Neuronal stem cell (in vitro differentiated cells): Measurements from ENCODE around the gene LPIN1.

ENCODE experiments used
- DNase-seq: peaks from one replicate; pipeline ENCODE4 v3.0.0-alpha.2; 2013; ENCODE audit warnings: low spot score
- H2AFZ ChIP-seq: one replicate; pipeline ENCODE4 v1.6.1; 2013; ENCODE audit warnings: mild to moderate bottlenecking, low read length, inconsistent platforms
- H2AK5ac ChIP-seq: 2 replicates; pipeline ENCODE4 v1.6.1; 2013; ENCODE audit warnings: low read depth, mild to moderate bottlenecking, inconsistent platforms, low read length, moderate library complexity, mixed read lengths
- H2BK120ac ChIP-seq: 2 replicates; pipeline ENCODE4 v1.6.1; 2013; ENCODE audit warnings: low read depth, mild to moderate bottlenecking, inconsistent platforms, low read length, moderate library complexity, mixed read lengths
- H2BK12ac ChIP-seq: one replicate; pipeline ENCODE4 v1.6.1; 2013; ENCODE audit warnings: low read length, inconsistent platforms
- H2BK15ac ChIP-seq: 2 replicates; pipeline ENCODE4 v1.6.1; 2013; ENCODE audit warnings: mild to moderate bottlenecking, low read length, inconsistent platforms, mixed read lengths
- H2BK5ac ChIP-seq: one replicate; pipeline ENCODE4 v1.6.1; 2013; ENCODE audit warnings: inconsistent platforms, mild to moderate bottlenecking, low read length, moderate library complexity
- H3K14ac ChIP-seq: one replicate; pipeline ENCODE4 v1.6.1; 2013; ENCODE audit warnings: low read length, inconsistent platforms
- H3K18ac ChIP-seq: 2 replicates; pipeline ENCODE4 v1.6.1; 2013; ENCODE audit warnings: low read length, inconsistent platforms
- H3K23ac ChIP-seq: 2 replicates; pipeline ENCODE4 v1.6.1; 2013; ENCODE audit warnings: low read depth, mild to moderate bottlenecking, mixed read lengths, low read length, inconsistent platforms; ENCODE audit not compliant: poor library complexity
- H3K27ac ChIP-seq: replicated peaks from 3 replicates; pipeline ENCODE4 v1.5.1; 2013; ENCODE audit warnings: low read length, inconsistent platforms
- H3K27me3 ChIP-seq, 3 experiments: 2 replicates each; pipeline ENCODE4 v1.6.1; 2013; ENCODE audit warnings: low read length in 3 of 3, mild to moderate bottlenecking in 2 of 3, inconsistent platforms in 1 of 3, low read depth in 1 of 3, mixed read lengths in 1 of 3, moderate library complexity in 1 of 3; ENCODE audit not compliant: control insufficient read depth in 3 of 3, insufficient read depth in 3 of 3
- H3K36me3 ChIP-seq, 2 donors: replicated peaks in 1 of 2; 2 replicates each; pipeline ENCODE4 v1.6.1; 2013; ENCODE audit warnings: low read length in 2 of 2; ENCODE audit not compliant: control insufficient read depth in 2 of 2, insufficient read depth in 2 of 2
- H3K4ac ChIP-seq: 2 replicates; pipeline ENCODE4 v1.6.1; 2013; ENCODE audit warnings: inconsistent platforms, mild to moderate bottlenecking, low read length, moderate library complexity
- H3K4me1 ChIP-seq, 2 donors: 1 replicate in 1 of 2; 2 replicates in 1 of 2; pipeline ENCODE4 v1.6.1; 2013; ENCODE audit warnings: low read length in 2 of 2, low read depth in 1 of 2; ENCODE audit not compliant: control insufficient read depth in 2 of 2, insufficient read depth in 1 of 2
- H3K4me2 ChIP-seq: one replicate; pipeline ENCODE4 v1.6.1; 2013; ENCODE audit warnings: mild to moderate bottlenecking, low read length, inconsistent platforms; ENCODE audit not compliant: insufficient read depth, poor library complexity, severe bottlenecking
- H3K4me3 ChIP-seq, 2 donors: 2 replicates each; pipeline ENCODE4 v1.5.1; 2013; ENCODE audit warnings: low read length in 2 of 2, mild to moderate bottlenecking in 2 of 2, inconsistent platforms in 1 of 2, moderate library complexity in 1 of 2
- H3K79me1 ChIP-seq: one replicate; pipeline ENCODE4 v1.6.1; 2013; ENCODE audit warnings: low read depth, mild to moderate bottlenecking, inconsistent platforms, low read length, moderate library complexity
- H3K9ac ChIP-seq: one replicate; pipeline ENCODE4 v1.6.1; 2013; ENCODE audit warnings: mild to moderate bottlenecking, low read depth, low read length, inconsistent platforms; ENCODE audit not compliant: poor library complexity
- H3K9me3 ChIP-seq, 2 donors: replicated peaks in 1 of 2; 2 replicates each; pipeline versions ENCODE3 to v1.6.1; 2013; ENCODE audit warnings: low read length in 2 of 2, mild to moderate bottlenecking in 2 of 2, inconsistent platforms in 1 of 2, low read depth in 1 of 2, mixed read lengths in 1 of 2, moderate library complexity in 1 of 2; ENCODE audit not compliant: control insufficient read depth in 2 of 2, insufficient read depth in 1 of 2
- H4K8ac ChIP-seq: one replicate; pipeline ENCODE4 v1.6.1; 2013; ENCODE audit warnings: low read depth, mild to moderate bottlenecking, inconsistent platforms, low read length, moderate library complexity
- H4K91ac ChIP-seq: one replicate; pipeline ENCODE4 v1.6.1; 2013; ENCODE audit warnings: low read length, low read depth, mild to moderate bottlenecking, inconsistent platforms; ENCODE audit not compliant: poor library complexity
- WGBS, 2 donors: extraction: QIAGEN DNeasy Blood & Tissue Kit; methylation state at CpG; one replicate each; pipeline ENCODE4 v1.1.7; 2013; ENCODE audit warnings: missing lambda C conversion rate in 2 of 2, mixed read lengths in 1 of 2; ENCODE audit not compliant: insufficient read length in 2 of 2, insufficient replicate concordance in 1 of 2; ENCODE audit errors: extremely low coverage in 2 of 2; 5-methylcytosine and 5-hydroxymethylcytosine counted together

The LPIN1 gene

GRCh38 chr2:11740723-11741122, 5.7 kb upstream of the LPIN1 start:
- Histone ChIP-seq H4K91ac (no peak overlapping the region), H2BK120ac (no peak overlapping the region), H3K4ac (no peak overlapping the region), H3K14ac (no peak overlapping the region), H3K27me3 (no peaks in the 10 kb centered on the region), H2BK12ac (no peak overlapping the region), H2AFZ (no peak overlapping the region), H4K8ac (no peak overlapping the region), H3K4me1 (peaks cover 14 to 30% of the 10 kb centered on the region in 2 donors), H3K36me3 (no peaks in the 10 kb centered on the region), H2BK5ac (no peak overlapping the region), H3K9me3 (no peaks in the 10 kb centered on the region), H3K4me3 (no peak overlapping the region), H3K27ac (no peak overlapping the region), H3K79me1 (no peaks in the 10 kb centered on the region), H3K23ac (no peak overlapping the region), H3K18ac (no peak overlapping the region), H2BK15ac (no peak overlapping the region), H2AK5ac (no peak overlapping the region), H3K4me2 (no peak overlapping the region), H3K9ac (no peak overlapping the region)
- no CpG with 5 or more reads among the region's 3 CpGs for WGBS, 2 donors
- no peak for DNase-seq

DNA sequence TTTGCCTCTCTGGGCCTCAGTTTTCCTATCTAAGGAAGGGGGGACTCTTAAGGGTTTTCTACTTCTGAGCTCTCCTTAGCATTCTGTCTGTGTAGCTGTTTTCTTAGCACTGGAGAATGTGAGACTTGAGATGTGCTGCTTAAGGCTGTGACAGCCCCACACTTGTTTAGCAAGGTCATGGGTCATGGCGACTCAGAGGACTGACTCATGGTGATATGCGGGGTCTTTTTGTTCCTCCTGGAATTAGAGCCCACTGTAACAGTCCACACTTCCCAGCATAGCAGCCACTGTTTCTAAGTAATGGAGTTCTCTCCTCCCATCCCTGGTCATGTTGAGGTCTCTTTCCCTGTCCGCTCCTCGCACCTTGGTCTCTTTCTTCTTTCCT, 4.1 kb upstream of the LPIN1 start:
- WGBS, 2 donors: no CpG with 5 or more reads among the region's 4 CpGs
- no peak overlapping the region for H3K4me3 ChIP-seq
- H4K8ac ChIP-seq: no peak overlapping the region
- H3K27ac ChIP-seq: no peak overlapping the region
- DNase-seq: no peak
- H3K23ac ChIP-seq: no peak overlapping the region
- no peak overlapping the region for H4K91ac ChIP-seq
- peaks cover 19 to 32% of the 10 kb centered on the region in 2 donors for H3K4me1 ChIP-seq
- H2BK12ac ChIP-seq: no peak overlapping the region
- H3K14ac ChIP-seq: no peak overlapping the region
- H3K79me1 ChIP-seq: peaks cover 3% of the 10 kb centered on the region
- no peaks in the 10 kb centered on the region for H3K36me3 ChIP-seq
- no peak overlapping the region for H3K4ac ChIP-seq
- peak overlapping the region; percentile 54 for H2AFZ ChIP-seq
- H3K9ac ChIP-seq: no peak overlapping the region
- peak overlapping the region; percentile 62 for H2BK120ac ChIP-seq
- H3K4me2 ChIP-seq: no peak overlapping the region
- no peaks in the 10 kb centered on the region for H3K9me3 ChIP-seq
- no peaks in the 10 kb centered on the region for H3K27me3 ChIP-seq
- H2AK5ac ChIP-seq: no peak overlapping the region
- no peak overlapping the region for H3K18ac ChIP-seq
- no peak overlapping the region for H2BK5ac ChIP-seq
- no peak overlapping the region for H2BK15ac ChIP-seq

GRCh38 chr2:11742702-11743357, 3.6 kb upstream of the LPIN1 start:
- H3K9me3 ChIP-seq: no peaks in the 10 kb centered on the region
- WGBS, 2 donors: no CpG with 5 or more reads among the region's 16 CpGs
- peak overlapping the region; percentile 54 for H2AFZ ChIP-seq
- no peaks in the 10 kb centered on the region for H3K36me3 ChIP-seq
- H3K18ac ChIP-seq: peak overlapping the region; percentile 81
- no peak overlapping the region for H4K8ac ChIP-seq
- H3K4ac ChIP-seq: no peak overlapping the region
- H4K91ac ChIP-seq: peak overlapping the region; percentile 5
- peak overlapping the region; percentile 70 for H2BK12ac ChIP-seq
- no peak overlapping the region for H3K4me3 ChIP-seq
- H3K27ac ChIP-seq: no peak overlapping the region
- peak overlapping the region; percentile 58 for H2BK15ac ChIP-seq
- H3K79me1 ChIP-seq: peaks cover 4% of the 10 kb centered on the region
- H2BK120ac ChIP-seq: peak overlapping the region; percentile 62
- no peak overlapping the region for H3K4me2 ChIP-seq
- no peaks in the 10 kb centered on the region for H3K27me3 ChIP-seq
- H2AK5ac ChIP-seq: peak overlapping the region; percentile 77
- peaks cover 21 to 36% of the 10 kb centered on the region in 2 donors for H3K4me1 ChIP-seq
- no peak overlapping the region for H2BK5ac ChIP-seq
- H3K23ac ChIP-seq: no peak overlapping the region
- no peak for DNase-seq
- H3K14ac ChIP-seq: no peak overlapping the region
- H3K9ac ChIP-seq: peak overlapping the region; percentile 15

GRCh38 chr2:11743366-11743765, 3.1 kb upstream of the LPIN1 start:
- Histone ChIP-seq H2BK120ac (peak overlapping the region; percentile 62), H2BK15ac (peak overlapping the region; percentile 58), H2BK5ac (no peak overlapping the region), H4K8ac (no peak overlapping the region), H3K9me3 (no peaks in the 10 kb centered on the region), H3K4me3 (no peak overlapping the region), H3K4me2 (no peak overlapping the region), H2AK5ac (peak overlapping the region; percentile 77), H2AFZ (no peak overlapping the region), H3K27ac (no peak overlapping the region), H3K27me3 (no peaks in the 10 kb centered on the region), H3K36me3 (no peaks in the 10 kb centered on the region), H2BK12ac (peak overlapping the region; percentile 70), H3K14ac (no peak overlapping the region), H3K4ac (no peak overlapping the region), H3K9ac (peak overlapping the region; percentile 15), H3K4me1 (peaks cover 25 to 41% of the 10 kb centered on the region in 2 donors), H3K79me1 (peaks cover 7% of the 10 kb centered on the region), H4K91ac (no peak overlapping the region), H3K23ac (no peak overlapping the region), H3K18ac (peak overlapping the region; percentile 81)
- DNase-seq: no peak
- no CpG with 5 or more reads among the region's 7 CpGs for WGBS, 2 donors
